Right lobe of liver (tissue), 6 donors: Measurements from ENCODE around the gene BRSK2. TPM values are rescaled to one million over a fixed set of nuclear protein-coding genes. Genes with fewer than 3 reads are reported as not detected.

ENCODE experiments used
- ATAC-seq, 4 donors: fragments of 200-7000 bp; cut with Tn5 transposase; one replicate each; pipeline ENCODE4 v1.9.1; 2020; ENCODE audit warnings: mild to moderate bottlenecking in 4 of 4, moderate library complexity in 4 of 4
- DNase-seq, 3 donors: peaks; one replicate each; pipeline ENCODE4 v3.0.0-alpha.2; 2020
- H3K27ac ChIP-seq, 3 donors: fragments of 200-600 bp; one replicate each; pipeline ENCODE4 v1.8.0; 2022
- H3K27me3 ChIP-seq, 2 donors: fragments of 200-600 bp; one replicate each; pipeline ENCODE4 v1.8.0; 2022
- H3K36me3 ChIP-seq, 4 donors: fragments of 200-600 bp; sonication (generic) in 1 of 4; one replicate each; pipeline versions ENCODE4 v1.5.1 to v1.8.0; 2017 to 2022; ENCODE audit warnings: control low read depth in 1 of 4
- H3K4me1 ChIP-seq, 4 donors: fragments of 200-600 bp; sonication (generic) in 1 of 4; one replicate each; pipeline versions ENCODE4 v1.5.1 to v1.8.0; 2017 to 2022; ENCODE audit warnings: control low read depth in 1 of 4
- H3K4me3 ChIP-seq, 3 donors: fragments of 200-600 bp; one replicate each; pipeline ENCODE4 v1.8.0; 2022
- H3K9me3 ChIP-seq, 4 donors: fragments of 200-600 bp; sonication (generic) in 1 of 4; one replicate each; pipeline versions ENCODE4 v1.5.1 to v1.8.0; 2017 to 2022; ENCODE audit warnings: control low read depth in 1 of 4
- POLR2A ChIP-seq: fragments of 450-650 bp; IDR thresholded peaks from one replicate; pipeline ENCODE4 v1.6.1; 2017; ENCODE audit warnings: antibody characterized with exemption, mild to moderate bottlenecking
- WGBS: methylation state at CpG from one replicate; pipeline ENCODE4 v1.1.6; 2018; ENCODE audit warnings: low coverage, low lambda C conversion rate; ENCODE audit not compliant: insufficient coverage; ENCODE audit errors: missing lambda C conversion rate; 5-methylcytosine and 5-hydroxymethylcytosine counted together
- intact Hi-C, 2 donors: fragments of 100-400 bp; cut with DNase I; formaldehyde crosslinking; loops; one replicate each; pipeline versions ENCODE4 v1.11.2 to v1.14.1; 2022
- total RNA-seq, 6 experiments: library from RNA; depleted of rRNA in 2 of 6; stranded (reverse); fragments of >200 nt in 2 of 6; fragmentation: NEBNext Ultra II Directional in 3 of 6; extraction: Animal tissue kit (Norgen Biotek cat#: 25700) in 3 of 6; gene quantifications; one replicate each; pipeline versions ENCODE4 v1.1.0 to v1.2.4, GENCODE V29; 2016 to 2023
- TF ChIP-seq, protein P1 (sequence below), 4 donors: fragments of 200-600 bp in 3 of 4; fragments of 450-650 bp in 1 of 4; IDR thresholded peaks; one replicate each; pipeline versions ENCODE4 v1.5.1 to v1.8.0; 2016 to 2022; ENCODE audit warnings: antibody characterized with exemption in 4 of 4, mild to moderate bottlenecking in 2 of 4
- donor health status: DM: no; HTN: yes; CAD: no.
- donor health status: DM: no; HTN: no; CAD: no.
- donor health status: DM: no; HTN: no; CAD: no.
- donor health status: DM: no; HTN: yes; CAD: no.
- donor health status: DM: no; HTN: yes; CAD: no.

Gene BRSK2
- total RNA-seq, 6 experiments from 2014 or later = 0.12 to 0.49 TPM; not detected in 4

DNA sequence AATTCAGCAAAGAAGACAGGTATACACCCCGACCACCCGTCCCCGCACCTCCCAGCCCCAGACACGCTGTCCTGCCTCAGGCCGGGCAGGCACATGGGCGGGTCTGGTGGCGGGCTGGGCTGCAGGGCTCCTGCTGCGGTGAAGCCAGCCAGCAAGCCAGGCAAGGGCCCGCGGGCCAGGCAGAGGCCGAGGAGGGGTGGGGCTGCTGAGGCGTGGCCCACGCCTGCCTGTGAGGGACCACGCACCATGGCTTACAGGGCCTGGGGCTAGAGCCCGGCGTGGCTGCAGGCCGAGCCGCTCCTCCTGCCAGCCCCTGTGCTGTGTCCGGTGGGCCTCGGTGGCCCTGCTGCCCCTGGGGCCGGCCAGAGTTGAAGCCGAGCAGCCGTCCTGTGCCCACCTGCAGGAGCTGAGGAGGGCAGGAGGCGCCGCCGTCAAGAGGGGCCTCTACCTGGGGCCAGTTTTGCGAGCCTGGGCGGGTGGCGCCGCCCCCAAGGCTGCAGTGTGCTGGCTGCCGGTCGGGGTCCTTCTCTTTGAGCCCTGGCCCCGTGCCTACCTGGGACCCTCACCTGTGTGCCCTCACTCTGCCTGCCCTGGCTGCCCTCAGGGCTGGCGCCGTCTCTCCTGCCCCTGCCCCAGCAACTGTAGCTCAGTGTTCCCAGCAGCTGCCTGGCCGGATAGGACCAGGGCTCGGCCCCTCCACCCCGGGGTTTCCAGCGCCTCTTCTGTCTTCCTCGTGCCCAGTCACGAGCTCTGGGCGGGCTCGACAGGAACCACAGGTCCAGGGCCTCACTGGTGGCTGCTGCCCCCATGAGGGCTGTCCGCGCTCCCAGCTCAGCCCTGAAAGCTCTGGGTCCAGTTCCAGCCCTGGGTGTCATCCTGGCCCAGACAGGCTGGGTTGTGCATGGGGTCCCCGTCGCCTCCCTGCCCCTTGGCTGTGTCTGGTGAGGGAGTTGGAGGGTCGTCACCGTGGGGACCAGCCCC is 58.4 kb downstream of the BRSK2 start:
- TF ChIP-seq, protein P1, sequence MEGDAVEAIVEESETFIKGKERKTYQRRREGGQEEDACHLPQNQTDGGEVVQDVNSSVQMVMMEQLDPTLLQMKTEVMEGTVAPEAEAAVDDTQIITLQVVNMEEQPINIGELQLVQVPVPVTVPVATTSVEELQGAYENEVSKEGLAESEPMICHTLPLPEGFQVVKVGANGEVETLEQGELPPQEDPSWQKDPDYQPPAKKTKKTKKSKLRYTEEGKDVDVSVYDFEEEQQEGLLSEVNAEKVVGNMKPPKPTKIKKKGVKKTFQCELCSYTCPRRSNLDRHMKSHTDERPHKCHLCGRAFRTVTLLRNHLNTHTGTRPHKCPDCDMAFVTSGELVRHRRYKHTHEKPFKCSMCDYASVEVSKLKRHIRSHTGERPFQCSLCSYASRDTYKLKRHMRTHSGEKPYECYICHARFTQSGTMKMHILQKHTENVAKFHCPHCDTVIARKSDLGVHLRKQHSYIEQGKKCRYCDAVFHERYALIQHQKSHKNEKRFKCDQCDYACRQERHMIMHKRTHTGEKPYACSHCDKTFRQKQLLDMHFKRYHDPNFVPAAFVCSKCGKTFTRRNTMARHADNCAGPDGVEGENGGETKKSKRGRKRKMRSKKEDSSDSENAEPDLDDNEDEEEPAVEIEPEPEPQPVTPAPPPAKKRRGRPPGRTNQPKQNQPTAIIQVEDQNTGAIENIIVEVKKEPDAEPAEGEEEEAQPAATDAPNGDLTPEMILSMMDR (IDR thresholded peaks at IDR 0.05) = no peak
- TF ChIP-seq POLR2A = no peak
- DNase-seq (no peak), ATAC-seq (no peak)
- Histone ChIP-seq H3K36me3 (no peaks in the 10 kb centered on the region), H3K27me3 (no peaks in the 10 kb centered on the region), H3K9me3 (no peaks in the 10 kb centered on the region), H3K4me3 (no peak overlapping the region), H3K4me1 (no peaks in the 10 kb centered on the region), H3K27ac (no peak overlapping the region)
- 60% methylated on average over 1 of the region's 49 CpGs for WGBS
- intact Hi-C loops = no loop called here

DNA sequence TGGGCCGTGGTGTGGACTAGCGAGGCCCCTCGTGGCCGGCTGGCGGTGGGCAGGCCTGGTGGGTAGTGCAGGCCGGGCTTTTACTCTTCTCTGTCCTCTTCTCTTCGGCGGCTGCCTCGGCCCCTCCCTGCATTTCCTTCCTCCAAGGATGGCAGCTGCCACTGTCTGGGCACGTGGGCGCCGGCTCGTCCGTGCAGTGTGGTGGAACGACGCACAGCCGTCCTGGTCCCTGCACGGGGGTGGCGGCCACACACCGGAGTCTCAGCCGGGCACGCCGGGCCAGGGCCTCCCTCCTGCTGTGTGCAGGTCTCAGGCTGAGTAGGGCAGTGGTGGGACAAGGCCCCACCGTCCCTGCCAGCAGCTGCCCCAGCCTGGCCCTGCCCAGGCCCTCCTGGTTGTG is 59.1 kb downstream of the BRSK2 start:
- no peak for TF ChIP-seq POLR2A
- TF ChIP-seq, protein P1 (IDR thresholded peaks at IDR 0.05) = no peak
- H3K27ac ChIP-seq = no peak overlapping the region
- H3K4me1 ChIP-seq = no peaks in the 10 kb centered on the region
- no peaks in the 10 kb centered on the region for H3K36me3 ChIP-seq
- no peaks in the 10 kb centered on the region for H3K27me3 ChIP-seq
- no peak for DNase-seq
- H3K4me3 ChIP-seq = no peak overlapping the region
- 40% methylated on average over 5 of the region's 24 CpGs for WGBS
- intact Hi-C loops = no loop called here
- H3K9me3 ChIP-seq = no peaks in the 10 kb centered on the region
- no peak for ATAC-seq

DNA sequence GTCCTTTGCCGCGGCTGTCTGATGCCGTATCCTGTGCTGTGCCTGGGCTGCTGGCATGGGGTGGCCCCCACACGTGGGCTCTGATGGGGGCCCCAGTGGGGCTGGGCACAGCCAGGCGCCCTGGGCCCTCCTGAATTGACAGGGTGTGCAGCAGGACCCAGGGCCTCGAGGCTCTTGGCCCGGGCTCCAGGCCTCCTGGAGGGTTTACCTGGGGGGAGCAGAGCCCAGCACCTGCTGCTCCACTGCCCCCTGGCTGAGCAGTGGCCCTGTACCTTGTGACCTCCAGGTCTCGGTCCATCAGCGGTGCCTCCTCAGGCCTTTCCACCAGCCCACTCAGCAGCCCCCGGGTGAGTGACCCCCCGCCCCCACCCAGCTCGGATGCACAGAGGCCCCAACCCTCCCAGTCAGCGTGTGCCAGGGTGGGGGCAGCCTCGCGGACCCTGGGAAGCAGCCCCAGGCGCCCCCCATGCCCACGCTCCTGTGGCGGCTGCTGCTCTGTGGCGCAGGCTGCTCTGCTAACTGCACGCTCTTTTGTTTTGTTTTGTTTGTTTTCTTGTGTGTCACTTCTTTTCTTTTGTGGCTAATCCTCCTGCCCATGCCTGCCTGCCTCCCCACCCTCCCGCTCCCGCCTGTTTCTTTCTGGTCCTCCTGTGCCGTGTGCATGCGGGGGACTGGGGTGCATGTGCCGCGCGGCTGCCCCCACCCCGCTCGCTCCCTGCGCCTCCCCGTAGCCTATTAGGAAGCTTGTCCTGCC is 59.9 kb downstream of the BRSK2 start:
- H3K36me3 ChIP-seq = no peaks in the 10 kb centered on the region
- H3K9me3 ChIP-seq = no peaks in the 10 kb centered on the region
- intact Hi-C loops = loop anchor here in 1 of 2 donors (10.0 kb wide), 1 partner anchor 125 kb away; the partner anchor contains the start of gene DUSP8
- H3K4me3 ChIP-seq = no peak overlapping the region
- ATAC-seq (no peak), DNase-seq (no peak)
- TF ChIP-seq, protein P1 (IDR thresholded peaks at IDR 0.05) = no peak
- TF ChIP-seq POLR2A = no peak
- H3K27ac ChIP-seq = no peak overlapping the region
- H3K4me1 ChIP-seq = no peaks in the 10 kb centered on the region
- no peaks in the 10 kb centered on the region for H3K27me3 ChIP-seq
- 75% methylated on average over 17 of the region's 31 CpGs for WGBS

DNA sequence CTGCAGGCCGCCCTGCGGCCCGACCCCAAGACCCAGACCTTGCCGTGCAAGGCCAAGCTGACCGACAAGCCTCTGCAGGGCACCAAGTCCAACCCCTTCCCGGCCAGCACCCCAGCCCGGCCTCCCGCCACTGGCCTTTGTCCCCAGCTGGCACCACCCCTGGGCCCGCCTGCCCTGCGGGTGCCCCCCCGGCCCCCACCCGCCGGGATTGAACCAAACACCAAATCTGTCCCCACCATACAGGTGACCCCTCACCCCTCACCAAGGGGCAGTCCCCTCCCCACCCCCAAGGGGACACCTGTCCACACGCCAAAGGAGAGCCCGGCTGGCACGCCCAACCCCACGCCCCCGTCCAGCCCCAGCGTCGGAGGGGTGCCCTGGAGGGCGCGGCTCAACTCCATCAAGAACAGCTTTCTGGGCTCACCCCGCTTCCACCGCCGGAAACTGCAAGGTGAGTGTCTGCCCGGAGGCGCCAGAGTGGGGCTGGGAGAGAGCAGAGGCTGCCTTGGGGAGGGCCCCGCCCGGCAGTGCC is 60.7 kb downstream of the BRSK2 start:
- no peak for ATAC-seq
- Histone ChIP-seq H3K36me3 (no peaks in the 10 kb centered on the region), H3K4me3 (no peak overlapping the region), H3K9me3 (no peaks in the 10 kb centered on the region), H3K4me1 (no peaks in the 10 kb centered on the region), H3K27me3 (no peaks in the 10 kb centered on the region), H3K27ac (no peak overlapping the region)
- intact Hi-C loops = loop anchor here in 1 of 2 donors (10.0 kb wide), 1 partner anchor 124 kb away; the partner anchor contains the start of gene DUSP8
- 39% methylated on average over 7 of the region's 29 CpGs for WGBS
- DNase-seq = no peak
- no peak for TF ChIP-seq POLR2A
- TF ChIP-seq, protein P1 (IDR thresholded peaks at IDR 0.05) = no peak
